Kasumi-1 (cell line): ENCODE results near the gene MAGEA10.
"Not testable (repeated sequence)": the region's sequence is repeated elsewhere in the genome, so short reads cannot be mapped to it uniquely, and the experiment has no call there.

Experiments
- DNase-seq, 2 experiments: peaks; one replicate each; lab custom pipeline; 2025; lab: John Stamatoyannopoulos, UW

MAGEA10 gene

DNA sequence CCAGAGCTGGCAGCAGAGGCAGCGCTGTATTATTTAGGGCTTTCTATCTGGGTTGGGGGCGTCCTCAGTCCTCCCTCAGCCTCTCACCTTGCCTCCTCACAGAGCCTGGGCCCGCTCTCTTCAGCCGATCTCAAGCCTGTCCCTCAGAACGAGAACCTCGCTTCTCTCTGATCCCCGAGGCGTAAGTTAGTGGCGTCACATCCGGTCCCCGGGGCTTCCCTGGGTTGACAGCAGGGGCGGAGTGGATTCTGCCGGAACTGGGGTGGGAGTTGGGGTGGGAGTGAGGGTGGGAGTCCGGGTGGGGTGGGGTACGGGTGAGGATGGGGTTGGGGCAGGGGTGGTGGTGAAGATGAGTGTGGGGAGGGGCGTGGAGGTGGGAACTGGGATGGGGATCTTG is at the start of gene MAGEA10:
TSS of gene MAGEA10 (minus strand) at position 190 of the 397 bp plus-strand sequence. CDS start 2,957 bp downstream, outside the sequence.
- no peak for DNase-seq

DNA sequence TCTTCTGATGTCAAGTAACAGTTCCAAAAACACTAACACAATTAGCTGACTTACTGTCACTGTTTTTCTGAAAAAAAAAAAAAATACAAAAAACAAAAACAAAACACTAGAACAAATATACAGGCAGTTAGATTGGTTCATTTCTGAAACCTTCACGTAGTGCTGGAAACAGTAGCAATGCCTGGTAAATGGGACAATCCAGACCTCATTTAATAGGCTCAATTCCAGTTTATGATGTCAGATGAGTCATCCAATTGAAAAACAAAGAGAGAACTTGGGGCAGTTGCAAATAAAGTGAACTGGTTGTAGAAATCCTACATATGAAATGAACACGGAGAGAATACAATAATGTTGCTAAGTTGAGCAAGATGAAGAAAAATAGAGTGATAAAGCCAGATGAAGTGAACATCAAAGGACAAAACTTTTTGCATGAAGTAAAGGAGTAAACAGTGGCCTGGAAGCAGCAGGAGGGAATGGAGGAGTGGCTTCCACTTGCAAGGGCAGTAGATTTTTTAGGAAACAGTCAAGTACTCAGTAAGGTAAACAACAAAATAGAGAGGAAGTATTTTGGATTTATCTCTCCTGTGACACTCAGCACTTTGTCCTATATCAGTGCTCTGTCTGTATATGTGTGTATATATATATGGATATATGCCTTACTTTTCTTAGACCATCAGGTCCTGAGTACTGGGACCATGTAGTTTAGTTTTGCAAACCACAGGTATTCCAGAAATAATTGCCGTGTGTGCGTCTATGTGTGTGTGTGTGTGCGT is 39.3 kb upstream of the MAGEA10 start:
- DNase-seq, result no peak

DNA sequence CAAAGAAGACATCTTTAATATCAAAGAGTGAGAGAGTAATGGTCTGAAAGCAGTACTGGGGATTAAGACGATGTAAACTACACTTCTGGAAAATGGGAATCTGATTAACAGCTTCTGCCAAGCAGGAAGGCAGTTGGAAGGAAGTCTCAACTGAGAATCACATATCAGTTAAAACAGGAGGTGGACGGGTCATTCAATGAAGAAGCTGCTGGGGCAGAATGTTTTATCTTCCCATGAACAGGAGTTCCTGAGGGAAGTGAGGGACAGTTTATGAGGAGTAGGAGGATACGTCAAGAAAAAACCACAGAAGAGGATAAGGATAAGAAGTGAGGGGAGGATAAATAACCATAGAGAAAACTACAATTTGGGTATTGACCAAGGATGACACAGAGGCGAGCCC is 38.7 kb upstream of the MAGEA10 start:
- DNase-seq, result no peak

DNA sequence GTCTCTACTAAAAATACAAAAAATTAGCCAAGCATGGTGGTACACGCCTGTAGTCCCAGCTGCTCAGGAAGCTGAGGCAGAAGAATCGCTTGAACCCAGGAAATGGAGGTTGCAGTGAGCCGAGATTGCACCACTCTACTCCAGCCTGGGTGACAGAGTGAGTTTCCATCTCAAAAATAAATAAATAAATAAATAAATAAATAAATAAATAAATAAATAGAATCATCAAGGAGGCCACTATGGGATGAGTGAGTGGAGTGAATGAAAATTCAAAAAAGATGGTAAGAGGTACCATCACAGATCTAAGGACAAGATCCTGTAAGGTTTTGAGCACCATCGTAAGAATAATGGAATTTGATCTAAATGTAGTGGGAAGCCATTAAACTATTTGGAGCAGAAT is 37.5 kb upstream of the MAGEA10 start:
- not testable (repeated sequence) for DNase-seq

DNA sequence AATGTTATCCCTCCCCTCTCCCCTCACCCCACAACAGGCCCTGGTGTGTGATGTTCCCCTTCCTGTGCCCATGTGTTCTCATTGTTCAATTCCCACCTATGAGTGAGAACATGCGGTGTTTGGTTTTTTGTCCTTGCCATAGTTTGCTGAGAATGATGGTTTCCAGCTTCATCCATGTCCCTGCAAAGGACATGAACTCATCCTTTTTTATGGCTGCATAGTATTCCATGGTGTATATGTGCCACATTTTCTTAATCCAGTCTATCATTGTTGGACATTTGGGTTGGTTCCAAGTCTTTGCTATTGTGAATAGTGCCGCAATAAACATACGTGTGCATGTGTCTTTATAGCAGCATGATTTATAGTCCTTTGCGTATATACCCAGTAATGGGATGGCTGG is 35.5 kb upstream of the MAGEA10 start:
- not testable (repeated sequence) for DNase-seq

DNA sequence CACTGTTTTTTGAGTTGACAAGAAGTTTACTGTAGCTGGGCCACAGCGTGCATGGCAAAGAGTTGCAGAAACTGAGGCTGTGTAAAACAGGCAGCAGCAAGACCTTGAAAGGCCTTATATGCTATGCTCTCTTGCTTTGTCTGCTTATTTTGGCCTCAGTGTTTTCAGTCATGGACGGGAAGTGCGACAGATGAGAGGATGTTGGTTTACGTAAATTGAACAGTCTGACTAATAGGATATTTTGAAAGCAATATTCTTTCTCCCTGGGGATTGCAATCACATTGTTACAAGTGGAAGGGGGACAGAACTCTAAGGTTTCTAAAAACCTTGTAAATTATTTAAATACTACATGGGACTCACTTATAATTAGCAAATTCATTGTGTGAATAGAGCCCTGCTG is 32.2 kb upstream of the MAGEA10 start:
- DNase-seq, result no peak

DNA sequence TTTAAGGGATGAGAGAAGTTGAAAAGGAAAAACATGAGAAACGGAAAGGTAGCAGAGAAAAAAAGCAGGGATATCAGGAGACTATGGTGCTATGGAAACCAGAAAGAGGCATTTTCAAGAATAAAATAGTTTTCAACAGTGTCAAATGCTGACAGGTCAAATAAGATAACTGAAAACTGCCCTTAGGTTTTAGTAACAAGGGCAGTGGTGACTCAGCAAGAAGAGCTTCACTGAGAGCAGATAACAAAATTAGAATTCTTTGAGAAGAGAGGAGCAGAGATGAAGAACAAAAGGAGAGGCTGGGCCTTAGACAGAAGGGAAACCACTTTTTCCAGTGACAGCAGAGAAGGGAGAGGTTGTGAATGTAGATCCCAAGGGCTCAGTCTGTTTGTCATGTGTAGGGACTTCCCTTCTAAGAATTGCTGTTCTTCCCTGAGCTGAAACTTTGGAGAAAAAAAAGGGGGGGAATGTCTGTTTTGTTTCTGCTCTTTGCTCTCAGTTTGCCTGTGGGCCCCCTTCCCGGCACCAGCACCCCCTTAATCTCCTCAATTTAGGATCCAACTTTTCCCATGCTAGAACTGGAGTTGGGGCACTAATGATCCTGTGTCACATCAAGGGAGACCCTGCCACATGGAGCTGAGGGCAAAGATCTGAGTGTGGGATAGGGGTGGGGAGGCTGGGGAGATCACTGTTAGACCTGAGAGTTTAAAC is 26.8 kb upstream of the MAGEA10 start:
- no peak for DNase-seq

DNA sequence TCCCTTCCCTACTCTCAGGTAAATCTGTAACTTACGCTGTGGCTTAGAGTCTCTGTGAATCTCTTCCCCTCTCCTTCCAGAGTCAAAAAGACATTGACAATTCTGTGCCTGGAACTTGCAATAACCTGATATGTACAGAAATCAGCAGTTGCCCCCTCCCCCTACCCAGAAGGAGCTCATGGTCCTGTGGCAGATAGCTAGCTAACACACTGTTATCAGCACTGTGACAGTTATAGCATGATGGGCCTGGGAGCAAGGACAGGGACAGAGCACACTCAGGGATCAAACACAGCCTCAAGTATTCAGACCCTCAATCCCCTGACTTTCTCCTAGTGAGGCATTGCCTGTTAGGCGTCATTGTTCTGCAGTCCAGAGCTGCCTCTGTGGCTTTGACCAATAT is 18.7 kb upstream of the MAGEA10 start:
- DNase-seq, result no peak

DNA sequence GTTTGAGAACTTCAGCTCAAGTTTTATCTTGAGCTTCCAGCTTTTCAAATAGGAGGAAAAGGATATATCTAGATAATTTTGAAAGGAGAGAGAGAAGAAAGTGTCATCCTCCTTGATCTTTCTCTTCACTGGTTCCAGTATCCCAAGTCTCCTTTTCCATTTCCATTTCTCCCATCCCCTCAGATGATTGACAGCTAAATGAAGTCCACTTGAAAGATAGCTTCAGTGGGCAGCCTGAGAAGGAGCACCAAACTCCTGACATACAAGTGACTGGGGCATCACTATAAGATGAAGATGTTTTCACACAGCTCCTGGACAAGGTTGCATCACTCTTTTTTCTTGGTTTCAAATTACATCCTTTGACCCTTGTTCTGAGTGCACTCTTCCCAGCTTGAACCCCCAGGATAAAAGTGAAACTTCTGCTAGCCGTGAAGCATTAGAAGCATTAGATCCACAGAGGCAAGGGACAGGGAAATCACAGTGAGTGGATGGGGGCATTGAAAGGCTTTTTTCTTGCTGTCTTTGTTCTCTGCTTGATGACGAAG is 17.5 kb upstream of the MAGEA10 start:
- no peak for DNase-seq

DNA sequence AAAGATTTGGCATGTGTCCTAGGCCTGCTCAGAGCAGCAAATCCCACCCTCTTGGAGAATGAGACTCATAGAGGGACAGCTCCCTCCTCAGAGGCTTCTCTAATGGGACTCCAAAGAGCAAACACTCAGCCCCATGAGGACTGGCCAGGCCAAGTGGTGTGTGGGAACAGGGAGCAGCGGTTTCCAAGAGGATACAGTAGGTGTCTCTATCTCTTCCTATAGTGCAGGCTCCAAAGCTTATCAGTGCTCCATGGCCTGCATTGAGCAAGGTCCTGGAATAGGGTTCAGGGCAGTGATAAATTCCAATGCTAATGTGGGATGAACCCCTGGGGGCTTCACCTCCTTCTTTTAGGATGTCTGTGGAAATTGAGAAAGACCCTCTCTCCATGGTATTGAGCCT is 15.7 kb upstream of the MAGEA10 start:
- no peak for DNase-seq

DNA sequence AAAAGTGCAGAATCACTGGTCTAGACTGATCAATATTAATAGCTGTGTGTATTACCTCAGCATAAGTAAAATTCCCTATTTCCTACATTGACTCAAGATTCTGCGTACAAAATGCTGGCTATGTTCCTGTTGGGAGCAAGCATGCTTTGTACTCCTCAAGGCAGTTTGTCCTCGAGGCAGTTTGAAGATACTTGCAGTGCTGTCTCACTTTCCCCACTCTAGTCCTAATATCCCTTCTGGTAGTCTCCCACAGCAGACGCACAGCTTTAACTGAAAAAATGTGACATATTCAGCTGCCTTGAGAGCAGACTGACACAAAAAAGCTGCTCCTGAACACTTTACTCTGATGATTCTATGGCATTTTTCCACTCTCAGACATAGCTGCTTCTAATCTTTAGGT is 12.9 kb upstream of the MAGEA10 start:
- DNase-seq, result no peak

DNA sequence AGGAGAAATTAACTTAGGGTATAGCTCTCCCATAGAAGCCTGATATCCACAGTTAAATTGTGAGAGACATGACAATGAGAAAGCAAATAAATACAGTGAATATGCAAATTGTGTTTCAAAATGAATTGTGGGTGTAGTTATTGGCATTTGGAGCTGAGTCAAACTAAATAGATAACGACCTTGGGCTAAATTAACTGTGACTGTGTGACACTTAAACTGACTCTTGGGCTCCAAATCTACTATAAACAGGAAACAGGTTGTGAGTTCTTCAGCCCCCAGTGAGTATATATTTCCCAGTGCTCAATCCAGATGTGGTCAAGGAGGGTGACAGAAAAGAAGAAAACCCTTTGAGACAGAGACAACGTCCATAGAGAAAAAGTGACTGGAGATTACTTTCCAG is 11.3 kb upstream of the MAGEA10 start:
- DNase-seq, result no peak

DNA sequence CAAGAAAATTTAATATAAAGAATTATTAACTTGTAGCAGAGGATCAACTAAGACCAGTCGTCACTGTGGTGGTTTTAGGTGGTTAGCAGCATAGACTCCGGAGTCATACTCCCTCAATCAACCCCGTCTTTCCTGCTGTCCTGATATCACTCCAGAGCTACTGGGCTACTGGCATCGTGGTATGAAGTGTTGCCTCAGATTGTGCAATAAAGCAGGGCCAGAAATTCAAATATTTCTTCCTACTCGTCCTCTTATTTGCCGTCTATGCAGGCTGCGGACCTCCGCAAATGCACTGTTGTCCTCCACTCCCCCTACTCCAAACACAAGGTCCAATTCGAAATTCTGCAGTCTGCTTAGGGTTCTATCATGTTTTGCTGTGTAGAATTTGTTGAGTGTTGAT is 1.2 kb upstream of the MAGEA10 start:
- no peak for DNase-seq

DNA sequence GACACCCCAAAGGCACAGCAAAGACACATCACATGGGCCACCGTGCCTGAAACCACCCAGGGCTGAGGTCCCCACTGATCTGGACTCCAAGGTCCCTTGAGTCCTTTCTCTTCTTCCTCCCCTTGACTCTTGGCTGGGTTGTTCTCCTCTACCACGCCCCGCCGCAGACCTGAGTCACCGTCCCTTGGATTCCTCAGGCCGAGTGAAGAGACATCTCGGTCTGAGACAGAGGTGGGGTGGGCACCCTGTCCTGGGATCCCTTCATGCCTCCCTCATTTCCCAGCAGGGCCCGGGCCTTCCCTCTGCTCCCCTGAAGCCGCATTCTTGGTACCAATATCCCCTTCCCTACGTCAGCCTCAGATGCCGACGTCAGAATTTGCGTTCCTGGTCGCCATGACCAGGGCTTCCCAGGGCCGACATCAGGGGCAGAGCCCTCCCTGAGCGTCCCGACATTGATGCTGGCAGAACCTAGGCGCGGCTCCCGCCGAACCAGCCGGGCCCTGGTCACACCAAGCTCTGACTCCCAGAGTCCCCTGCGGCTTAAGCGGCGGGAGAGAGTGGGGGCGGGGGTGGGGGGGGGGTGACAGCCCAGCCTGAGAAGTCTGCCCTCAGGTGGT is 498 bp downstream of the MAGEA10 start:
- no peak for DNase-seq

DNA sequence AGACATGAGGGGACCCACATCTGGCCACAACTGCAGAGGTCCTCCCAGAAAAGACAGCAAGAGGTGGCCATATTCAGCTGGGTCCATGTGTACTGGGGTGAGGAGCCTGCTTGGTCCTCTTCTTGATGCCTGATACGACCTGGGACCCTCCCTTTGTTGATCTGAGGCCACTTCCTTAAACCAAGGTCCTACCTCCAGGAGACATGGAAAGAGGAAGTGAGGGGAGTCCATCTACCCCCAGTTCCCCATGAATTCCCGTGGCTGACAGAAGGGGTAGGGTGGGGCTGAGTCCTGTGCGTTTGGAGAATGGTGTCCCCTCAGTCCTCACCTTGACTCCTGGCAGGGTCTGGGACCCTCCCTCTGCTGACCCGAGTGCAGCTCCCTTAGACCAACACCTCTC is 2.1 kb downstream of the MAGEA10 start:
- DNase-seq, result peak; percentile 1 to 7

DNA sequence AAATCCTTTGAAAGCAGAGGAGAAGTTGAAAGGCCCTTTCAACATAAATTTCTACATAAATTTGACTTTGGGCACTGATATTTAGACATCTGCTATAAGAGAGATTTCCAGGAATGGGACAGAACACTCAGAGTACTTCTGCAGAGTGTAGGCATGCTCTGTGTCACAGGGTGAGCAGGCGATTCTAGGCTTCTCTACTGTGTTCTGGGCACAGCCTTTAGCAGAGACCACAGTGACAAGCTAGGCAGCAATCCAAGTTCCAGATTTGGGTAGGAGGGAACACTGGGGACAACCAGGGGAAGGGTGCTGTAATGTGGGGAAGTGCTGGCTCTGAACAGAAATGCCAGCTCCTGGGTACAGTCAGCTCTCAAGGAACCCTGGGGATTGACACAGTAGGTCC is 6.9 kb downstream of the MAGEA10 start:
- no peak for DNase-seq

DNA sequence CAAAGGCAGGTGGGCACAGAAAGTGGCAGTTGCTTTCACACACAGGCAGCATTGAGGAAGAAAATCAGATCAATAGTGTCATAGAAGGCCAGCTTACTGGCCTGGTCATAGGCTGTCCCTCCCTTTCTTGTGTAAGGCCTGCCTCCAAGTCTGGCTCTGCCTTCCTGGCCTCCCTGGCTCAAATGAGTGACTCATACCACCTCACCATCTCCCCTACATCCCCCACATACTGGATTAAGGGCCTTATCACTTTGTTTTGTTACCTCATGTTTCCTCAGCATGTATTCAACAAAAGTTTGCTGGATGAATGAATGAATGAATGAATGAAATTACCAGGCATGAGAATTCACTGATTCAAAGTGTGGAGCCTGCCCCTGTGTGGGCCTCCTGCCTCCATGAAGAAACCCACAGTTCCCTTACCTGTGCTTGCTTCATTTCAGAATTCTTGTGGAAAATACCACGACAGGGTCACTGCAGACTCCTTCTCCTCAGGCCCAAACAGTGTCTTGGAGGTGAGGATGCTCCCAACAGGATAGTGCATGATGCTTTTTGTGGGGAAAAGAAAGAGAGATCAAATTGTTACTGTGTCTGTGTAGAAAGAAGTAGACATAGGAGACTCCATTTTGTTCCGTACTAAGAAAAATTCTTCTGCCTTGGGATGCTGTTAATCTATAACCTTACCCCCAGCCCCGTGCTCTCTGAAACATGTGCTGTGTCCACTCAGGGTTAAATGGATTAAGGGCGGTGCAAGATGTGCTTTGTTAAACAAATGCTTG is 9.1 kb downstream of the MAGEA10 start:
- not testable (repeated sequence) for DNase-seq

DNA sequence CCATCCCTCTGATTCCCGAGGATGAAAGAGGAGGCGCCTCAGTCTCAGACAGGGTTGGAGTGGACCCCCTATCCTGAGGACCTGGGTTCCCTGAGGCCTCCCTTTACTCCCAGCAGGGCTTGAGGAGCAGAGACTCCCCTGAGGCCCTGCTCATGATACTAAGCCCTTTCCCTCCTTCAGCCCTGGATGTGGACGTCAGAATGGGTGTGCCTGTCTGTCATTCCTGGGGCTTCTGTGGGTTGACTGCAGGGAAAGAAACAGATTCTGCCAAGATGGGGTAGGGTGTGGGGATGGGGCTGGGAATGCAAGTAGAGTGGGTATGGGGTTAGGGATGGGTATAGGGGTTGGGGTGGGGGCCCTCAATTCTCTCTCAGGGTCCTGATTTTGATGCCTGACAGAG is 21.1 kb downstream of the MAGEA10 start:
- no peak for DNase-seq

DNA sequence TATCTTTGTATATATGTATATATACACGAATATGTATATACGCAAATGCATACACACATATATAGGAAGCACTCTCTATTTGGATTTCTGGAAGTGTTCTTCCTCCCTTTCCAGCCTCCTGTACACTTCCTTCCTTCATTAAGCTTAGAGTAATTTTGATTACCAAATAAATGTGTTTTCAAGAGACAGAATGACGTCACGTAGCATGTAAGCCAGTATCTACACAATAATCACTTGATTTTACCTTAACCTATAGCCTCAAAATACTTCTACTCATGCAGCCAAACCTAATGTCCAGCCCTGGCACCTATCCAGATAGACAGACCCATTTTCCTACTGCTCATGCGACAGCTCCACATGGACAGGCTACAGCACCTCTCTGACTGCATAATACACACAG is 29.9 kb downstream of the MAGEA10 start:
- DNase-seq, result no peak

DNA sequence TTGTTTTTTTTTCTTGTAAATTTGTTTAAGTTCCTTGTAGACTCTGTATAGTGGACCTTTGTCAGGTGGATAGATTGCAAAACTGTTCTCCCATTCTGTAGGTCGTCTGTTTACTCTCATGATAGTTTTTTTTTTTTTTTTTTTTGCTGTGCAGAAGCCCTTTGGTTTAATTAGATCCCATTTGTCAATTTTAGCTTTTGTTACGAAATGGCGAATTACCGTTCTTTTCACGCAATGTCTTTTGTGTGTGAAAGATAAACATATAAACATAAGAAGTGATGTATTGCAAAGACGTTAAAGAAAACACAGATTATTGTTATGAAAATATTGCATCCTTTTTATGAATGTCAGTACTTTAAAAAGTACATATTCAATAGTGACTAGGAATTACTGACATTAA is 34.5 kb downstream of the MAGEA10 start:
- no peak for DNase-seq

DNA sequence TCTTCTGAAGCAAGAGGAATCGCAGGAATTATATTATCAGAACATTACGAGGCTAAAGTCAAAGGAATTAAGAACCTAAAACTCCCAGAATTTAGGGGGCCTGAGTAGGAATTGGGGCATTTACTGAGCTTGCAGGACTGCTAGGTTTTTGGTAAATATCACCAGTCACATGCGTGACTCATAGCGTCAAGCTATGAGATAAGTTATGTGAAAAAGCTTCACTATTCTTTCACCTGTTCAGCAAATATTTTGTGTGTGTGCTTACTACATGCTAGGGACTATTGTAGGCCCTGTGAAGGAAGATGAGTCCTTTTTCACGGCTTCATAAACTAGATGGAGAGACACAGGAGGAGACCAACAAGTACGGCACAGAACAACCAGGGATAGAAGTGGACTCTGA is 52.2 kb downstream of the MAGEA10 start:
- DNase-seq, result no peak
